Activated CD4-positive, alpha-beta T cell treated with anti-CD3 and anti-CD28 coated beads, Interleukin-2, amount 10 ng/mL, durations not matched to agents 7 days and 5 days (primary cell): ENCODE measurements around the gene SURF1. TPM values are rescaled to one million over a fixed set of nuclear protein-coding genes. Genes with fewer than 3 reads are reported as not detected.
"Not testable (repeated sequence)": the region's sequence is repeated elsewhere in the genome, so short reads cannot be mapped to it uniquely, and the experiment has no call there.

Experiments
- CTCF ChIA-PET: fragments of 350-600 bp; sonication (Branson Sonifier 250); formaldehyde crosslinking; loops from one replicate; lab custom pipeline; 2021; ENCODE audit warnings: antibody characterized with exemption; lab: Charles Lee
- POLR2A ChIA-PET: fragments of 350-600 bp; sonication (Branson Sonifier 250); formaldehyde crosslinking; loops from one replicate; lab custom pipeline; 2021; ENCODE audit warnings: antibody characterized with exemption; lab: Charles Lee
- DNase-seq: peaks from one replicate; pipeline ENCODE4 v3.0.0-alpha.2; 2020
- H3K27ac Mint-ChIP-seq: one replicate; pipeline ENCODE4 v1.8.0; 2021; ENCODE audit warnings: mild to moderate bottlenecking, moderate library complexity, mixed read lengths
- H3K27me3 Mint-ChIP-seq: one replicate; pipeline ENCODE4 v1.8.0; 2021; ENCODE audit warnings: mixed read lengths
- H3K36me3 Mint-ChIP-seq: one replicate; pipeline ENCODE4 v1.8.0; 2021; ENCODE audit warnings: low read depth, mixed read lengths
- H3K4me1 Mint-ChIP-seq: one replicate; pipeline ENCODE4 v1.8.0; 2021; ENCODE audit warnings: mixed read lengths
- H3K4me3 Mint-ChIP-seq: one replicate; pipeline ENCODE4 v1.8.0; 2021; ENCODE audit warnings: mild to moderate bottlenecking, moderate library complexity, mixed read lengths
- H3K9me3 Mint-ChIP-seq: one replicate; pipeline ENCODE4 v1.8.0; 2021; ENCODE audit warnings: mixed read lengths
- total RNA-seq, 2 experiments: library from RNA; stranded (reverse); gene quantifications; one replicate each; pipeline ENCODE4 v1.2.3, GENCODE V29; 2021

Gene SURF1
- total RNA-seq, 2 experiments from 2014 or later: 39.4 to 48.9 TPM

GRCh38 chr9:133379153-133380086, 23.1 kb upstream of the SURF1 start:
- Mint-ChIP-seq H3K4me3 (no peak overlapping the region), H3K36me3 (peaks cover 8% of the 10 kb centered on the region), H3K9me3 (no peaks in the 10 kb centered on the region), H3K27me3 (peaks cover 2% of the 10 kb centered on the region), H3K27ac (no peak overlapping the region), H3K4me1 (peaks cover 14% of the 10 kb centered on the region)
- ChIA-PET POLR2A (no interaction called here), CTCF (interaction anchor here (0.9 to 1.4 kb wide), 5 partner anchors 16 to 66 kb away, joined by 3 to 4 read pairs (median 3); partner anchors contain the start of genes SURF1 and SURF2)
- DNase-seq: no peak

GRCh38 chr9:133378408-133378962, 22.2 kb upstream of the SURF1 start:
- peaks cover 20% of the 10 kb centered on the region for H3K4me1 Mint-ChIP-seq
- DNase-seq: no peak
- H3K27me3 Mint-ChIP-seq: peaks cover 2% of the 10 kb centered on the region
- H3K27ac Mint-ChIP-seq: no peak overlapping the region
- no peaks in the 10 kb centered on the region for H3K9me3 Mint-ChIP-seq
- H3K36me3 Mint-ChIP-seq: peaks cover 12% of the 10 kb centered on the region
- ChIA-PET POLR2A (no interaction called here), CTCF (interaction anchor here (0.9 to 1.1 kb wide), 4 partner anchors 23 to 67 kb away, joined by 3 read pairs; partner anchors contain the start of genes SURF1 and SURF2)
- H3K4me3 Mint-ChIP-seq: no peak overlapping the region

- H3K4me3 Mint-ChIP-seq: no peak overlapping the region
- peaks cover 27% of the 10 kb centered on the region for H3K4me1 Mint-ChIP-seq
- no peaks in the 10 kb centered on the region for H3K9me3 Mint-ChIP-seq
- POLR2A ChIA-PET: interaction anchor here (1.1 kb wide), 1 partner anchor 43 kb away, joined by 5 read pairs; no protein-coding TSS in a partner anchor
- CTCF ChIA-PET: interaction anchor here (1.1 to 1.9 kb wide), 3 partner anchors 21 to 139 kb away, joined by 3 to 5 read pairs (median 3); partner anchors contain the start of genes SURF1 and SURF2
- H3K27me3 Mint-ChIP-seq: peaks cover 2% of the 10 kb centered on the region
- peaks cover 16% of the 10 kb centered on the region for H3K36me3 Mint-ChIP-seq
- no peak overlapping the region for H3K27ac Mint-ChIP-seq
- DNase-seq: no peak
These were observed 21.5 kb upstream of the SURF1 start for GRCh38 chr9:133377721-133378216.

- peaks cover 21% of the 10 kb centered on the region for H3K36me3 Mint-ChIP-seq
- H3K9me3 Mint-ChIP-seq, H3K27ac Mint-ChIP-seq, H3K27me3 Mint-ChIP-seq, DNase-seq: not testable (repeated sequence)
- ChIA-PET CTCF (interaction anchor here (1.1 to 1.9 kb wide), 3 partner anchors 17 to 138 kb away, joined by 3 to 5 read pairs (median 4); partner anchors contain the start of genes SURF1 and SURF2), POLR2A (interaction anchor here (1.1 to 1.4 kb wide), 2 partner anchors 29 to 43 kb away, joined by 5 read pairs; partner anchors contain the start of genes MED22 and RPL7A)
- H3K4me3 Mint-ChIP-seq: peak overlapping the region; percentile 60
- peaks cover 32% of the 10 kb centered on the region for H3K4me1 Mint-ChIP-seq
These were observed 21.0 kb upstream of the SURF1 start for GRCh38 chr9:133377280-133377679.

DNA sequence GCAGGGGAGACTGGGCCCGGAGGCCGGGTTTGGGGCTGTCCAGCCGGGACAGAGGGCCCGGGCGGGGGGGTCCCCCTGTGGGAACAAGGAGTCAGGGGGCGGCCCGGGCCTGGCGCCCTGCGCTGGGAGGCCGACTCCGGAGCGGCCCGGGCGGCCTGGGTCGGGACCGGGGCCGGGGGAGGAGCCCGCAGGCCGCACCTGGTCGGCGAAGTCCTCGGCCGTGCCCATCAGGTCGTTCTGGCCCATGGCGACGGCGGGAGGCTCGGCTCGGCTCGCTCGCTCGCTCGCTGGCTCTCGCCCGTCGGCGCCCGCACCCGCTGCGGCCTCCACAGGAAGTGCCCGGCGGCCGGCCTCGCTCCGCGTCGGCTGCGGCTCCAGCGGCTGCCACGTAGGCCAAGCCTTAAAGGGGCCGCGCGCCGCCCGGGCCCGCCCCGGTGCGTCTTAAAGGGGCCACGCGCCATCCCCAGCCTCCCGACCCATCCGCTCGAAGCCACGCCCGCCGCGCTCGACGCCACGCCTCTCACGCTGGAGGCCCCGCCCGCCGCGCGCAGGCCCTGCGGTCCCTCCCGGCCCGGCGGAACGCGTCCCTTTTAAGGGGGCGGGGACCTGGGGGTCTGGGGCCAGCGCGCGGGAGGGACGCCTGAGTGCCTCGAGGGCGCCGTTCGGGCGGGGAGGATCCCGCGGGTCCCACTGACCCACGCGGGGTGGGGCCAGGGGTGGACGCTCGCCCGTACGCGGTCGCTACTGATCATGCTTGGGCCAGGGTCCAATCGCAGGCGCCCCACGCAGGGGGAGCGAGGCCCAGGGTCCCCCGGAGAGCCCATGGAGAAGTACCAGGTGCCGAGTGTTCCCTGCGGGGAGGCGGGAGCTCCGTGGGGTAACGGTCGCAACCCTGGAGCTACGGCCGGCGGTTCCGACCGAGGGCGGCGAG, 19.7 kb upstream of the SURF1 start, which contains the start of the genes STKLD1 and SURF4:
Gene STKLD1, plus strand, starts transcription at position 643 of the 931 bp plus-strand sequence. Its CDS starts 108 bp downstream, at position 751.
Gene SURF4, minus strand, starts transcription at position 337 of the 931 bp plus-strand sequence. Its CDS starts 91 bp downstream, at position 246.
- POLR2A ChIA-PET: interaction anchor here (0.6 to 1.4 kb wide), 2 partner anchors 28 to 992 kb away, joined by 3 to 5 read pairs; partner anchors contain the start of genes MED22 and RPL7A
- Mint-ChIP-seq H3K4me1 (peaks cover 45% of the 10 kb centered on the region), H3K9me3 (no peaks in the 10 kb centered on the region), H3K27ac (peak within 1 kb of the TSS; percentile 97), H3K4me3 (peak within 1 kb of the TSS; percentile 91), H3K27me3 (peaks cover 2% of the 10 kb centered on the region), H3K36me3 (peaks cover 26% of the 10 kb centered on the region)
- DNase-seq: peak; percentile 93
- CTCF ChIA-PET: interaction anchor here (0.9 to 1.9 kb wide), 7 partner anchors 8 to 110 kb away, joined by 3 to 6 read pairs (median 4); partner anchors contain the start of genes CACFD1, SURF1 and SURF2

GRCh38 chr9:133375116-133375723, 18.9 kb upstream of the SURF1 start:
- peaks cover 52% of the 10 kb centered on the region for H3K4me1 Mint-ChIP-seq
- peaks cover 31% of the 10 kb centered on the region for H3K36me3 Mint-ChIP-seq
- H3K27me3 Mint-ChIP-seq: peaks cover 2% of the 10 kb centered on the region
- DNase-seq: peak; percentile 15
- ChIA-PET CTCF (interaction anchor here (1.2 to 2.2 kb wide), 4 partner anchors 10 to 136 kb away, joined by 4 to 6 read pairs (median 4); no protein-coding TSS in a partner anchor), POLR2A (interaction anchor here (1.0 kb wide), 1 partner anchor 27 kb away, joined by 3 read pairs; the partner anchor contains the start of genes MED22 and RPL7A)
- no peaks in the 10 kb centered on the region for H3K9me3 Mint-ChIP-seq
- peak overlapping the region; percentile 91 for H3K4me3 Mint-ChIP-seq
- peak overlapping the region; percentile 97 for H3K27ac Mint-ChIP-seq

- peak overlapping the region; percentile 91 for H3K4me3 Mint-ChIP-seq
- peak; percentile 38 for DNase-seq
- ChIA-PET CTCF (interaction anchor here (0.9 to 2.2 kb wide), 6 partner anchors 10 to 135 kb away, joined by 3 to 6 read pairs (median 4); no protein-coding TSS in a partner anchor), POLR2A (interaction anchor here (1.0 to 1.5 kb wide), 2 partner anchors 19 to 27 kb away, joined by 3 to 6 read pairs; partner anchors contain the start of genes MED22 and RPL7A)
- peaks cover 35% of the 10 kb centered on the region for H3K36me3 Mint-ChIP-seq
- no peaks in the 10 kb centered on the region for H3K9me3 Mint-ChIP-seq
- peak overlapping the region; percentile 97 for H3K27ac Mint-ChIP-seq
- H3K4me1 Mint-ChIP-seq: peaks cover 58% of the 10 kb centered on the region
- H3K27me3 Mint-ChIP-seq: peaks cover 2% of the 10 kb centered on the region
These were observed 18.4 kb upstream of the SURF1 start for GRCh38 chr9:133374612-133375115.

DNA sequence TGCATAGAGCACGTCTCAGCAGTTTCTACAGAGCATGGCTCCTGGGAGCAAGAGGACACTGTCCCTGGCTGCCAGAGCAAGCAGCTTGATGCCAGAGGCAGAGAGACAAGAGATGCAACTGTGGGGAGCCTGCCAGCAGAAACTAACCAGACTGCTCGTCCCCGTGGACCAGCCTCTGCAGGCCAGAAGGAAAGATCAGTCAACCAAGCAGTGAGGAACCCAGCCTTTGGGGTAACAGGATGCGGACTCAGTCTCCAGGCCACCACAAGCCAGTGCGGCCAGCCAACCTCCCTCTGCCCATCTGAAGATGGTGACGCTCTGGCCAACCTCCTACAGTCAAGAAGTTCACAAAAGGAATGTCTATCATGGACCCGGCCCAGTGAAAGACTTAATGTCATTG, 15.9 kb upstream of the SURF1 start:
- H3K36me3 Mint-ChIP-seq: peaks cover 47% of the 10 kb centered on the region
- H3K9me3 Mint-ChIP-seq: no peaks in the 10 kb centered on the region

DNA sequence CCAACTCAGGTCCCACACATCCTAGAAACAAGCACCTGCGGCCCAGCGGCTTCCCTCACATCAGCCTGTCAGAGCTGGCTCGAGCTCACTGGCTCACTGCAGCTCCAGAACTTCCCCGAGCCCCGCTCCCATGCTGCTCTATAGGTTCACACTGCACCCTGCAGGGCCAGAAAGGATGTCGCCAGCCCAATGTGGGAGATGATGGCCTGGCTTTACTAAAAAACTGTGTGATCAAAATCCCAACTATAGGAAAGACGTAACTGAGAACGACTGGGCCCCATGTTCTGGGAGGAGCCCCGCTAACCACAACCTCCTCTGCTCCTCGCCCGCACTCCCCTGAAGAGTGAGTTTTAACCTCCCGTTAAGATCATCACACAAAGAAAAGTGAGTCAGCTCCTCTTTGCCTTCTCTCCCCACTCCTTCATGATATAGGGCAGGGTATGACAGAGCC, 15.0 kb upstream of the SURF1 start:
- H3K9me3 Mint-ChIP-seq: no peaks in the 10 kb centered on the region
- no peaks in the 10 kb centered on the region for H3K27me3 Mint-ChIP-seq
- H3K4me3 Mint-ChIP-seq: peak overlapping the region; percentile 69
- ChIA-PET CTCF (interaction anchor here (0.8 to 2.8 kb wide), 10 partner anchors 9 to 34 kb away, joined by 3 to 11 read pairs (median 6); partner anchors contain the start of genes MED22, RPL7A, SURF1 and SURF2), POLR2A (interaction anchor here (0.6 to 2.2 kb wide), 3 partner anchors 15 to 38 kb away, joined by 5 to 17 read pairs (median 7); partner anchors contain the start of genes MED22, RPL7A, SURF1 and SURF2)
- peak overlapping the region; percentile 92 for H3K27ac Mint-ChIP-seq
- peak; percentile 70 for DNase-seq
- peaks cover 66% of the 10 kb centered on the region for H3K4me1 Mint-ChIP-seq
- H3K36me3 Mint-ChIP-seq: peaks cover 50% of the 10 kb centered on the region

More for the DNA sequence above, 15.9 kb upstream of the SURF1 start:
- peak overlapping the region; percentile 69 for H3K4me3 Mint-ChIP-seq
- DNase-seq: no peak
- H3K4me1 Mint-ChIP-seq: peaks cover 64% of the 10 kb centered on the region
- H3K27ac Mint-ChIP-seq: peak overlapping the region; percentile 92
- CTCF ChIA-PET: interaction anchor here (1.0 to 2.8 kb wide), 8 partner anchors 10 to 33 kb away, joined by 3 to 11 read pairs (median 8); partner anchors contain the start of genes MED22, RPL7A, SURF1 and SURF2
- peaks cover under 1% of the 10 kb centered on the region for H3K27me3 Mint-ChIP-seq
- POLR2A ChIA-PET: interaction anchor here (2.2 kb wide), 1 partner anchor 23 kb away, joined by 17 read pairs; the partner anchor contains the start of genes MED22 and RPL7A

GRCh38 chr9:133370685-133371084, 14.4 kb upstream of the SURF1 start:
- DNase-seq: peak; percentile 57
- no peaks in the 10 kb centered on the region for H3K27me3 Mint-ChIP-seq
- no peaks in the 10 kb centered on the region for H3K9me3 Mint-ChIP-seq
- ChIA-PET POLR2A (interaction anchor here (0.6 to 2.2 kb wide), 3 partner anchors 14 to 38 kb away, joined by 5 to 17 read pairs (median 7); partner anchors contain the start of genes MED22, RPL7A, SURF1 and SURF2), CTCF (interaction anchor here (0.8 to 2.8 kb wide), 8 partner anchors 12 to 35 kb away, joined by 3 to 11 read pairs (median 8); partner anchors contain the start of genes MED22, RPL7A, SURF1 and SURF2)
- H3K36me3 Mint-ChIP-seq: peaks cover 56% of the 10 kb centered on the region
- H3K27ac Mint-ChIP-seq: peak overlapping the region; percentile 92
- peak overlapping the region; percentile 69 for H3K4me3 Mint-ChIP-seq
- H3K4me1 Mint-ChIP-seq: peaks cover 70% of the 10 kb centered on the region
